ENCODE data around the gene TUBA4B.
A peak's percentile ranks its signal among the peaks of the same experiment; 100 is the strongest.
"Not testable (repeated sequence)": the region's sequence is repeated elsewhere in the genome, so short reads cannot be mapped to it uniquely, and the experiment has no call there.

The TUBA4B gene

DNA sequence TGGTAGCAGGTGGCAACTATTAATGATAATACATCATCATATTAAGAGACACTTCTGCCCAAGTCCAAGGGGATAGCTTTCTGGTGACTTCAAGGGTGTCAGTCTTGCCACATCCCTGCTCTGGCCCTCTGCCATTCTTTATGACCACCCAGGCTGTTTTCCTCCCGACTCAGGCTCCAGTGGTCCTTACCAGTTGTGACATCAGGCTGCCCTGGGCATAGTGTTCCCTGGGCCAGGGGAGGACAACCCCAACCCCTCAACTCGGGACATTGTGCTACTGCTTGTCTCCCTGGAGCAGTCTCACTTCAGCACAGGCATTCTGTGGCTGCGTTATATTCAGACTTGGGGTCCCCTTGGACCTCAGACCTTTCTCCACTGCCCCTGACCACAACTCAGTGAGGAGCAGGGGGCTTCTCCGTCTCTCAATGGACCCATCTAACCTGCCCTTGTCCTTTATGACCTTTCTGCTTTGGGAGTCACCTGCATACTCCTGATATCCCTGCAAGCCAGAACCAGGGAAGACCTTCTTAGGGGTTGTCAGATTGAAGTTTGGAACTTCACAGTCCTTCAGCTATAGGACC, 39.0 kb downstream of the TUBA4B start:
- no peak for DNase-seq

DNA sequence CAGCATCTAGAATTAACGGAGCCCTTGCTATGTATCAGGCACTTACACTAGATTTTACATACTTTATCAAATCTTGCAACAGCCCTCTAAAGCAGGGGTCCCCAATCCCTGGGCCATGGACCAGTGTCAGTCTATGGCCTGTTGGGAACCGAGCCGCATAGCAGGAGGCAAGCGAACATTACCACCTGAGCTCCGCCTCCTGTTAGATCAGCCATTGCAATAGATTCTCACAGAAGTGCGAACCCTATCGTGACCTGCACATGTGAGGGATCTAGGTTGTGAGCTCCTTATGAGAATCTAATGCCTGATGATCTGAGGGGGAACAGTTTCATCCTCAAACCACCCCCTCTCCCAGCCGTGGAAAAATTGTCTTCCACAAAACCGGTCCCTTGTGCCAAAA, 39.6 kb downstream of the TUBA4B start:
- no peak for DNase-seq

DNA sequence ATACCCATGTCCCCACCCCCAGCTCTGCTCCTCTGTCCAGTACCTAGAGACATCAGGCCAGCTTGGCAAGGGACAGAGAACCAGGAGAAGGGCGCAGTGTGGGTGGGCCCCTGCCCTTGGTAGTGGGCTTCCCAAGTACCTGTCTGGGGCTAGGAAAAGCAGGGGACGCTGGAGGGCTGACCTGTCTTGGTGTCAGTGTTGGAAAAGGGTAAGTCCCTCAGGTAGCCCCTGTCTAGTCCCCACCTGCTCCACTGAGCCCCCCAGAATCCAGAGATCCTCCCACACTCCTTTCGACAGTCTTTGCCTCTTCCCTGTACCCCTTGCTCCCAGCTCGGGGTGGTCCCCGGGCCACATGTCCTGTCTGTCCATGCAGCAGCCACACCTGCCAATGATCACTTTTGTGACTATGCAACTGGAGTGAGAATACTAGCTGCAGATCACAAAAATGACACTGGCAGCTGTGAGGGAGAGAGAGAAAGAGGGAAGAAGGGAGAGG, 40.7 kb downstream of the TUBA4B start:
- DNase-seq: no peak

- DNase-seq: peak; percentile 91
Observed at GRCh38 chr2:219294356-219295351, 41.6 kb downstream of the TUBA4B start.

DNA sequence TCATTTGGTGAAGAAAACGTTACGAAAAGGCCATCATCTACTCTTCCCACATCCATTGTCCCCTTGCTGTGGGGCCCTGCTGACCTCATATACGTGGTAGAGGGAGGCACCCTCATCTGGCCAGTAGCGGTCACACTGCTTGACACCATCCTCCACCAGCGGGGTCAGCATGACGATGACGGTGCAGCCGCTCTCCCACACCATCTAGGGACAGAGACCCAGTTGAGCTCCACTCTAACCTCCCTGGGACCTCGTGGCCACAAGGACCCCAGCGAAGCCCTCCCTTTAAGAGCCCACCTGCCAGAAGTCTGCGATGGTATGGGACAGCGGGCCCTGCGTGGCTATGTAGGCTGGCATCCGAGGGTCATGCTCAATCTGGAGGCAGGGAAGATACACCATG, 43.1 kb downstream of the TUBA4B start:
- no peak for DNase-seq

- DNase-seq: no peak
Observed at GRCh38 chr2:219296631-219297391, 43.8 kb downstream of the TUBA4B start.

GRCh38 chr2:219297766-219298456, 44.9 kb downstream of the TUBA4B start:
- DNase-seq: no peak

GRCh38 chr2:219298759-219299371, 45.8 kb downstream of the TUBA4B start:
- peak; percentile 91 for DNase-seq

DNA sequence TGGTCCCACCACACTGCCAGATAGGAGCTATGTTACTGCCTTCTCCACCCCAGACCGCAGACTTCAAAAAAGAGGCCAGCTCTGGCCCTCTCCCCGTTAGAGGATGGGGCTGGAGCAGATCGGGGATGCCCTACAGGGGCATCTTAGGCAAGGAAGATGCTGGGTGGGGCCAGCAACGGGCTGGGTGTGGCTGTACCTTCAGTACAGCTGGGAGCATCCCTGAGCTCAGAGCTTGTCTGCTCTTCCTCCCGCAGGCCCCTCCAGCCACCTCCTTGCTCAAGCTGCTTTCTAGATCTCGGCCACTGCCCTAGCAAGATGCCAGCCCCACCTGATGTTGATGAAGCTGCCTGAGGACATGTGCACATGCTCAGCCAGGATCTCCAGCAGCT, 46.3 kb downstream of the TUBA4B start:
- DNase-seq: no peak

DNA sequence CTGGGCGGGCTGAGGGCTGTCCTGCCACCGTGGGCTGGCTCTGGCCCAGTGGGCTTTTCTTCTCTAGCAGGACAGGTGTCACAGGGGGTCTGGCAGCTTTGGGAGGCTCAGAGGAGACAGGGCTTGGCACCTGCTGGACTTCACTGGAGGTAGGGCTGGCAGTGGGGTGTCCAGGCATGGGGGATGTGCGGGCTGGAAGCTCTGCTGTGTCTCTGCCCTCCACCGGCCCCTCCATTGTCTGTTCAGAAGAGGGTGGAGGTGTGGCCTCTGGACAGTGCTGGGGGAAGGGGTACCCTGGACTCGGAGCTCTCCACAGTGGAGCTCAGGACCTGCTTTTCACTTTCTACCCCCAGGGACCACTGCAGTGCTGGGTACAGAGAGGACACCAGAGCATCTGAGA, 47.0 kb downstream of the TUBA4B start:
- no peak for DNase-seq

DNA sequence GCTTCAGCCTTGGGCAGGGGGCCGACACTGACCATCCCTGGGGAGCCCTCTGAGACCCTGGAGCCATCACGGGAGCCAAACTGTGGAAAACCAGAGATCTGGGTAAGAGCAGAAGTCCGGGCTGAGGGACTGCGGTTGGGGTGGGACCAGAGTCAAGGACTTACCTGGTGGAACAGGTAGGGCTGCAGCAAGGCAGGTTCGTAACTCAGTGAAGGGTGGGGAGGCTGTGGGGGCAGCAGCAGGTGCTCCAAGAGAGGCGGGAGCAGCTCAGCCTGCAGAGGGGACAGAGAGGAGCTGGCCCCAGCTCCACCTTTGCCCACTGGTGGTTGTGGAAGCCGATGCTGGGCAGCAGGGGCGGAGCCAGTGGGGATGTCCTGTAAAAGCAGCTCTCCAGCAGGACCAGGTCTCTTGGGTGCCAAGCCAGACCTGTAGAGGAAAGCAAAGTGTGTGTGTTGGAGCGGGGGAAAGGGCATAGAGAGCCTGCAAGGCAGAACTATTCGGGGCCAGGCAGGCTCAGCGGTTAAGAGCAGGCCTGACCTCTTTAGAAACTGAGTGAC, 49.4 kb downstream of the TUBA4B start:
- no peak for DNase-seq

DNA sequence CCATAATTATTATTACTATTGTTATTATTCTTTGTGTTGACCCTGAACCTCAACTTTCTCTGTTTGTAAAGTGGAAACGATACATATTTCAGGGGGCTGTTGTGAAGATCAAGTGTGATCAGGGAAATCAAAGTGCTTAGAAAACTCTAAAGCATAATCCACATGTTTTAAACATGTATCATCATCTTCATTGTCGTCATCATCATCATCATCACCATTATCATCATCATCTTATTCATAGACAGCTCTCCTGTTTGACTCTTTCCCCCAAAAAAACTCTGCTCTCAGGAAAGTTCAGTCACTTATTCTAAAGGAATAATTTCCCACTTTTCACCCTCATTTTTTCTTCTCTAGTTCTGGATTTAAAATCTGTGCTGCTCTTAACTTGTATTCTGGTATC, 51.2 kb downstream of the TUBA4B start:
- DNase-seq: no peak

DNA sequence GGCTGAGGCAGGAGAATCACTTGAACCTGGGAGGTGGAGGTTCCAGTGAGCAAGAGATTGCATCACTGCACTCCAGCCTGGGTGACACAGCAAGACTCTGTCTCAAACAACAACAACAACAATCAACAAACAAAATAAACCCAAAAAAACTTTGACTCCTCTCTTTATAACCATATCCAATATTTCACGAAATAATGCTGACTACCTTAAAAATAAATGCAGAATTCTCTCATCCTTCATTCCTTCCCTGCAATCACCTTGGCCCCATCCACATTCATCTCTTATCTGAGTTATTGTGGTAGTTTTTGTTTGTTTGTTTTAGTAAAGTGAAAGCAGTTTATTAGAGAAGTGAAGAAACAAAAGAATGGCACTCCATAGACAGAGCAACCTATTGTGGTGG, 53.0 kb downstream of the TUBA4B start:
- DNase-seq: no peak

DNA sequence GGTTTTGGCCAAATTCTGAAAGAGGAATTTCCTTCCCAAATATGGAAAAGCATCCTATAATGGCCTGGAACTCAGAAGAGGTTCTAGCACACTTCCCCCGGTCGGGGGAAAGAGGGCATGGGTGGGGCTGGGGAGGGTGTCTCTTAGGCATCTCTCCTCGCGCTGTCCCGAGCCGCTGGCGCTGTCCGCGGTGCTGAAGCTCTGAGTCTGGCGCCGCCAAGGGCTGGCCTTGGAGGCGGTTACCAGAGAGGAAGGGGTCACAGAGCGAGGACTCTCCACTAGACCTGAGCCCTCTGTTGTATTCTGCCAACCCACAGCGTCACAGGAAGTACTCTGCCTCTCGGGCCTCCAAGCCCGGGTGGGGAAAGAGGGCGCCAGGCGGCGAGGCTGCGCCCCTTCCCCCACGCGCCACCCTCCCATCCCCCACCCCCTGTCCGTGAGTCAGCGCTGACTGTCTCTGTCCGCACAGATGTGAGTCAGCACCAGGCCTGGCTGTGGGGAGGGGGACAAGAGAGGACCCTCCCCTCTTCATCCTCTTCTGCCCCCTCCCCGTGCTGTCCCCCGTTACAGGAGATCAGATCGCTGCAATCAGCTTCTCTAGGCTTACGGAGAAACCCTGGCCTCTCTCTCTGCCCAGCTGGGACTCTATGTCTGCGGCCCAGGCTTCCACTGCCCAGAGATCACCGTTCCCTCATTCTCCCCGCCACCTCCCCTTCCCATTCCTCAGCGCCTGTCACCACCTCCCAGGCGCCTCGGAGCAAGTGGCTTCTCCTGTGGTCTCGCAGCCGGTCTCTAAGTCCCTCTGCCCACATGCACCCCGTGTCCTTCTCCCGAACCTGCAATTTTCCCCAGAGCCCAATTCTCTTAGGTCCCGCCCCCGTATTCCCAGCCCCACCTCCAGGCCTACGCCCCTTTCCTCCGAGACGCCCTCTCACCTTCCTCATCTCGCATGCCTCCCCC, 55.4 kb downstream of the TUBA4B start:
- peak; percentile 67 for DNase-seq

DNA sequence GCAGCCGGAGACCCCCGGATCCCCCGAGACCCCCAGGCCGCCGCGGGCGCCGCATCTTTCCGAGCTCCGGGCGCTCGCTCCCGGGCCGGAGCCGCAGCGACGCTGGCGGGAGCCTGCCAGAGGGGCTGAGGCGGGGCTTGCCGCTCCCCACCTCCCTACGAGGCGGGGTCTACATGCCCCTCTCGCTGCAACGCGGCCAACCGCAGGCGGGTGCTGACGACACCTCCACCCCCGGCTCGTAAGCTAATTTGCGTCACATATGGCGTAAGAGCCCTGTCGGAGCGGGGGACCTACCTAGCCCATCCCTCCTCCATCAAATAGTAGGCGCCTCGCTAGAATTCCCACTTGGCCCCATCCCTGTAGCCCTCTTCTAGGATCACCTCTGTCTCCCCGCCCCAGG, 56.2 kb downstream of the TUBA4B start, which contains the start of gene PTPRN:
TSS of gene PTPRN (minus strand) at position 124 of the 400 bp plus-strand sequence. CDS start at position 55, 69 bp downstream.
- no peak for DNase-seq

DNA sequence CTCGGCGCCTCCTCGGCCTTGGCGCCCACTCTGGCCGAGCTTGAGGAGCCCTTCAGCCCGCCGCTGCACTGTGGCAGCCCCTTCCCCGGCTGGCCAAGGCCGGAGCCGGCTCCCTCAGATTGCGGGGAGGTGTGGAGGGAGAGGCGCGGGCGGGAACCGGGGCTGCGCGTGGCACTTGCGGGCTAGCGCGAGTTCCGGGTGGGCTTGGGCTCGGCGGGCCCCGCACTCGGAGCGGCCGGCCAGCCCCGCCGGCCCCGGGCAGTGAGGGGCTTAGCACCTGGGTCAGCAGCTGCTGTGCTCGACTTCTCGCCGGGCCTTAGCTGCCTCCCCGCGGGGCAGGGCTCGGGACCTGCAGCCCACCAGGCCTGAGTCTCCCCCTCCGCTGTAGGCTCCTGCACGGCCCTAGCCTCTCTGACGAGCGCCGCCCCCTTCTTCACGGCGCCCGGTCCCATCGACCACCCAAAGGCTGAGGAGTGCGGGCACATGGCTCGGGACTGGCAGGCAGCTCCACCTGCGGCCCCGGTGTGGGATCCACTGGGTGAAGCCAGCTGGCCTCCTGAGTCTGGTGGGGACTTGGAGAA, 59.7 kb downstream of the TUBA4B start:
- DNase-seq: not testable (repeated sequence)

DNA sequence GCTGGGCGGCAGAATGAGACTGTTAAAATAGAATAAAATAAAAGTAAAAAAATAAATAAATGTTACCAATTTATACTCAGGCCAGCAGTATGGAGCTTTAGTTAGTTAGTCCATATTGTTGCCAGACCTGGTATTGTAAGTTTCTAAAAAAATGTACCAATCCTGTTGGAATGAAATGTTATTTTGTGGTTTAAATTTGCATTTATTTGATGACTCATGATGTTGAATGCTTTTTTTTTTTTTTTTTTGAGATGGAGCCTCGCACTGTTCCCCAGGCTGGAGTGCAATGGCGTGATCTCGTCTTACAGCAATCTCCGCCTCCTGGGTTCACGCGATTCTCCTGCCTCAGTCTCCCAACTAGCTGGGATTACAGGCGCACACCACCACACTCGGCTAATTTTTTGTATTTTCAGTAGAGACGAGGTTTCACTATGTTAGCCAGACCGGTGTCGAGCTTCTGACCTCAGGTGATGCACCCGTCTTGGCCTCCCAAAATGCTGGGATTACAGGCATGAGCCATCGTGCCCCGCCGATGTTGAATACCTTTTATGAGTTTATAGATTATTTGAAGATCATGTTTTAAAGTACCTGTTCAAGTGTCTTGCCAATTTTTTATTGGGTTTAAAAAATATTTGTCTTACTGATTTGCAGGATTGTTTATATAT, 61.9 kb downstream of the TUBA4B start:
- DNase-seq: no peak
